ENCODE results near the gene HCN4.

HCN4 gene

DNA sequence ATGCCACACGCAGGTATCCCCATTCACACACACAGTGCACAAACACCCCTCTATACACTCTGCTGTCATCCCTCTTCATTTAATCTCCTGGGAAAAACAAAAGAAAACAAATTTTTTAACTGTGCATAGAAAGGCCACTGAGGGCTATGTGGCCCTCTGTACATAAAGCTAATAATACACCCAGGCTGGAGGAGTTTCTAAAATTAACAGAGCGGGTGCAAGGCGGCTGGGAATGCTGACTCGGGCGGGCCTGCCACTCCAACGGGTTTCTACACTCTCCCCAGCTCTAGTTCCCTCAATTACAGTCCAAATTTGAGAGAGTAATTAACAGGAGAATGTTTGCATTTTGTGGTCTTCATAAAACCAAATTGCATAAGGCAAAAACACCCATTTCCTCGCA is 23.1 kb downstream of the HCN4 start:
- no peak for DNase-seq (ENCODE audit: low read depth)

DNA sequence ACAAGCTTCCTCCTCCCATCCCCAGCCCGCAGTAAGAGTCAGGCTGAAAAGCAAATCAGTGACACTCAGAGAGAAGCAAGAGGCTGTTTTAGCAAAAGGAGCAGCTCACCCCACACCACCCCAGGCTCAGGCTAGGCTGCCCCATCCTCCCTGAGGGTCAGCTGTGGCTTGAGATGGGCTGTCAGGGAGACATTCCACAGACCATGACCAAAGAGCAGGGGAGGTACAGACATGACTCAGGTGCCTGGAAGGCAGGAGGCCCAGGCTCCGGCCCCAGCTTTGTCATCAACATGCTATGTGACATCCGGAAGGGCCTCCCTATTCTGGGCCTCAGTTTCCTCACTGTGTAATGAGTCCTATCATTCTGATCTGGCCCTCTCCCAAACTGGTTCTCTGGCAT is 24.7 kb downstream of the HCN4 start:
- no peak for DNase-seq (ENCODE audit: low read depth)

DNA sequence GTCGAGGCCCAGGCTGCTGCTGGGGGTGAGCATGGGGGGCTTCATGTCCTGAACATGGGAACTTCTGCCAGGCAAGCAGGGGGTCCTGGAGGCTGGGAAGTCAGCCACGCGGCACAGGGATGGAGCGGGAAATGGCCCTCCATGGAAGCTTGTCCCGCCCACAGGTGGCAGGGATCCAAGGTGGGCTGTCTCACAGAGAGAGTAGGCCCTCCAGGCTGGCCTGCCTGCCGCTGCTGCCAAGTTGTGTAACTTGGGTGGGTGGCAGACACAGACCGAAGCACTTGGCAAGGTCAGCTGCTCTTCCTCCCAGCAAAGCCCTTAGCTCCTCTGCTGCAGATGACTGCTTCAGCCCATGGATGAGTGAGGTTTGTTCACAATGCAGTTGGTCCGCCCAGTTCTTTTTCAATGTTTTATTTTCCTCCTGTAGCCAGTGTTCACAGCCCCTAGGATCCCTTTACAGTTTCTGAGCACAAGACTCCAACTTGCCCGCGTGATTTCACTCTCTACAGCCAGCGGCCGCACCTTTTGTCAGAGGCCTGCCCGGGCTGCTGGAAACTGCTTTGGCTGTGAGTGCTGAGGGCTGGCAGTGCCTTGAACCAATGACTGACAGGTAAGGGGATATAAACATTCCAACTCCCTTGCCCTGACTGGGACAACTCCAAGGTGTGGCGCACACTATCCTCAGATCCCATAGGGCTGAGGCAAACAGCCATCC is 26.7 kb downstream of the HCN4 start:
- no peak for DNase-seq (ENCODE audit: low read depth)

DNA sequence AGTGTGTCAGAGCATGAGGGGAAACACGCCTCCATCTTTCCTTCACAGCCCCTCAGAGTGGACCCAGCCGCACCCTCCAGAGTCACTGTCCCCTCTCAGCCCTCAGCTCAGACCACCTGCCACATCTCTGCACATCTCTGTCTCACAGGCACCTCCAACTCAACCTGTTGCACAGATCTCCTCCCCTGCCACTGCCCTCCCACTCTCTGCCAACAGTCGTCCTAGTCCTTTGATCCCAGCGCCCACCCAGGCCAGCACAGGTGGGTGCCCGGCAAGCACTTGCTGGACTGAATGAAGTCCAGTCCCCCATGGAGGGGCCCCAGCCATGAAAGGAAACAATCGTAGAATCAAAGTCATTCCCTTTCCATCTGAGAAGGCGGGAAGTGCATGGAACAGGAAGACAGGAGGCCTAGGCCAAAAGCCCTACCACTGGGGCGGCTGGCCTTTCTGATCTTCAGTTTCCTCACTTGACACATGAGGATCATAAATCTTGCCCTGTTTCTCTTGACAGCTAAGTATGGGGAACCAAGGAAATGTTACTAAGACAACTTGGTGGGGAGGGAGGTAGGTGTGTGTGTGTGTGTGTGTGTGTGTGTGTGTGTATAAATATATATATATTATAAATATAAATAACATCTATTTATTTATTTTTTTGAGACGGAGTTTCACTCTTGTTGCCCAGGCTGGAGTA is 28.1 kb downstream of the HCN4 start:
- no peak for DNase-seq (ENCODE audit: low read depth)

DNA sequence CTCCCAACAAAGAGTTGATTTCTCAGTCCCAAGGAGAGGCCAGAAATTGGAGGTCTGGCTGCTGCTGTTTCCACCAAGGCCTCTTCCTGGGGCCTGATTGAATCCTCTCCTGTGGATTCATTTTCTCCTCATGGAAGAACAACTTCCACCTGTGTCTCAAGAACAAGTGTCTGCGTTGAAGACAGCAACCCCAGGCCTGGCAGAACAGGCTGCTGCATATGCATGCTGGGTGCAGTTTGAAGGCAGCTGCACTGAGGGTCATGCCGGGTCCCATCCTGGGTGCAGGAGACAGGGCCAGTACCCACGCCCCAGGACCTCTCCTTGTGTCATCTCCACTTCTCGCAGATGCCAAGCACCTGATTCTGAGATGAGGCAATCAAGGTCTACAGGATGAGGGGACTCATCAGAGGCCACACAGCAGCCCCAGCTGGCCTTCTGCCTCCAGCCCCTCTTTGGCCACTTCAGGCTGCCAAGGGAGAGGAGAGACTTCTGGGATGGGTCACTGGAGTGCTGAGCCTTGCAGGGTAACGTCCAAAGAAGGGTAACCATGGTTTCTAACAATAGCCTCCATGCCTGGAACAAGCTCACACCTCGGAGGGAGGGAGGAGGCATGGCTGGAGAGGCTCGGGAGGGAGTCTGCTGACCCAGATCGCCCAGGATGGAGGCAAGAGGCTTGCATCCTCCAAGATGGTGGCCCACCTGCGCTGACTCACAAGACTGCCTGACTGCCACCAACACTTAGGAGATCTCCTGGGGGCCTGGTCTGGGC is 30.0 kb downstream of the HCN4 start:
- DNase-seq (ENCODE audit: low read depth): no peak

DNA sequence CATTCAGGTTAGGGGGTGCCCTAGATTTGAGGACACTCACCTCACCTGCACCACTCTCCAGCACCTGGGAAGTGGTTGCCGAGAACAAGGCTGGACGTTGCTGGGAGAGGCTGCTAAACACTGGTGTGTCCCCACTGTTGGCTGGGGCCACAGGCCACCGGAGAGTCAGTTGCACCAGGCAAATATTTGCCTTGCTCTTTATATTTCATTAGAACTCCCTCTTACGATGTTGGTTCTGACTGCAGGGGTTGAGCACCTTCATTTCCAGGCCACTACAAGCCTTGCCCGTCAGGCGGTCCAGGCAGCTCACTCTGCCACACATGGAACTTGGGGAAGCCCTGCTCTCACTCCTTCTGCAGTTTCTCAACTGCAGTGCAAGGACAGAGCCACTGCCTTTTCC is 30.7 kb downstream of the HCN4 start:
- no peak for DNase-seq (ENCODE audit: low read depth)

DNA sequence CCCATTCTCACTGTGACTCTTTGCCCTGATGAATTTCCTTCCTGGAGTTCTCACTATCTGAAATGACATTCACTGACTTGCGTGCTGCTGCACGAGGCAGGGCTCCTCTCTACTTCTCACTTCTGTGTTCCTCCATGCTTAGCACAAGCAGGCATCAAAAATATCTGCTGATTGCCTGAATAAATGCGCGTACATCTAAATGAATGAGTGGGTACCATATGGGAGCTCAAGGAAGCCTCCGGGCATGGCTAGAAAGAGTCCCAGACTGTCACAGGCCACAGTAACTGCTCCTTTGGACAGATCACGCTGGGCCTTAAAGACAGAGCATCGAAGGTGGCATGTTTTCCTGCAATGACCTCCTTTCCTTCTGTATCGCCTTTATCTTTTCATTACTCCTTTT is 31.6 kb downstream of the HCN4 start:
- no peak for DNase-seq (ENCODE audit: low read depth)

DNA sequence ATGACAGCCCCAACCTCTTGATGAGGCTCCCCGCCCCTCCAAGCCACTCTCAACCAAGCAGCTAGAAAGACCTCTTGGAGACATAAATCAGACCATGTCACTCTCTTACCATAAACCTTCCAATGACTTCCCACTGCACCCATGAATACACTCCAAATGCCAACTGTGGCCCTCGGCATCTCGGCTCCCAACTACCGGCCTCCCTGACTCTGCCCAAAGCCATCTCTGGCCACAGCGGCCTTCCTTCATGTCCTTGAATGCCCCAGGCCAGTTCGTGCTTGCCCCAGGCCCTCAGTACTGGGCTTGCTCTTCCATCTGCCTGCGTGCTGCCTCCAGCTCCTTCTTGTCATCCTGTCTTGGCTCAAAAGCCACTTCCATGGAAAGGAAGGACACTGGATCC is 32.0 kb downstream of the HCN4 start:
- no peak for DNase-seq (ENCODE audit: low read depth)

DNA sequence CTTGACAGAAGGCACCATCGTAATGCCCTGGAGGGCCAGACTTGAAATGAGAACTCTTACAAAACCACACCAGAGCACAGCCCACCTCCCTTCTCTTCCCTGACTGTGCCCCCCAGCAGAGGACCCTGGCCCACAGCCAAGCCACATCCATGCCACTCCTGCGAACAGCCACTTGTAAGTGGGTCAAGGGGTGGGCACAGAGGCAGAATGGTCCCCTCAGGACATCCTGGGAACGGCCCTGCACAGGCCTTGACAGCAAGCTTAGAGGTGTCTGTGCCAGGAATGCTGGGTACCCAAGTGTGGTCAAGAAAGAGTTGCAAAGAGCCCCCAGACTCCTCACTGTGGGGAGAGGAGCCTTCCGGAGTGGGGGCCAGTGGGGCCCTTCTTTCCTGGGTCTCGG is 33.3 kb downstream of the HCN4 start:
- no peak for DNase-seq (ENCODE audit: low read depth)

DNA sequence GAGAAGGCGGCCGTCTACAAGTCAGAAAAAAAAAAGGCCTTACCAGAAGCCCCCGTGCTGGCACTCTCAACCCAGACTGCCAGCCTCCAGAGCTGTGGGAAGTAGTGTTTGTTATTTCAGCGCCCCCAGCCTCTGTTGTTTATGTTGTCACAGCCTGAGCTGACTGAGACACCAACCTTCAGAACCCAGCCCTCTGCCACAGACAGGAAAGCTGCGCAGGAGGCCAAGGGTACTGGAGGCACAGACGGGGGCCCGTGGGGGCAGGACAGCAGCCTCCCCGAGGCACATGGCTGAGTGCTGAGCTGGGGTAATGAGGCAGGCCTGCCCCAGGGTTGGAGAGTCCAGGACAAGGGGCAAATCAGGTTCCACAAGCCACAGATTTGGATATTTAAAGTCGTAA is 33.7 kb downstream of the HCN4 start:
- DNase-seq (ENCODE audit: low read depth): no peak

DNA sequence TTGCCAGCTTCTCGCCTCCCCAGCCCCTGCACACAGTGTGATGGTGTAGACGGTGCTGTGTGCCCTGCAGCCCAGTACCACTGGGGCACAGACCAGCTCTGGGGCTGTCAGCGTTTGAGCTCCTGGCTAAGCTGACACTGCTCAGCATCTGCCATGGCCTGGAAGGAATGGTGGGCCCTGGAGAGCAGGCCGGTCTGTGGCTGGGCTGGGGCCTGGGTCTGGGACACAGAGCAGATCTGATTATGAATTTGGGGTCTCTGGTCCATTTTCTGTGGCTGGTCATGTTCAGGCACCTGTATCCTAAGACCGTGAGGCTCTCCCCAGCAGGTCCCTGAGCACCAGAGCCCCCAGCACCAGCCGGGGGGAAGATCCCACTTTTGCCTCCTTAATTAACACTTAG is 34.7 kb downstream of the HCN4 start:
- no peak for DNase-seq (ENCODE audit: low read depth)

DNA sequence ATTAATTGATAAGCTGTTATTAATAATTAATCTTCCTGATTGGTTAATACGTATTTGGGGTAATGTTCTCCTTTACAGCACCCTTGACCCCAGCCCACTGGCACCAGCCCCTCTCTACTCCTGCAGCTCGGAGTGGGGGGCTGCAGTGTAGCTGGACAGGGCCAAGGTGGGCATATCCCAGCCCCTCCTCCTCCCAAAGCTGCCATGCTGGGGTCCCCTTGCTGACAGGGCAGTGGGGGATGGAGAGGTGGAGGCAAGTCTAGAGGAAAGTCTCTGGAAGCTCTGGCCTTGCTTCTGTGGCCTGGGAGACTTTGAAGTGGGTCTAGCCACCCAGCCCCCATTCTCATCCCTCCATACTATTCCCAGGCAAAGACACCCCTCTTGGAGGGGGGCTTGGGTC is 35.8 kb downstream of the HCN4 start:
- no peak for DNase-seq (ENCODE audit: low read depth)

DNA sequence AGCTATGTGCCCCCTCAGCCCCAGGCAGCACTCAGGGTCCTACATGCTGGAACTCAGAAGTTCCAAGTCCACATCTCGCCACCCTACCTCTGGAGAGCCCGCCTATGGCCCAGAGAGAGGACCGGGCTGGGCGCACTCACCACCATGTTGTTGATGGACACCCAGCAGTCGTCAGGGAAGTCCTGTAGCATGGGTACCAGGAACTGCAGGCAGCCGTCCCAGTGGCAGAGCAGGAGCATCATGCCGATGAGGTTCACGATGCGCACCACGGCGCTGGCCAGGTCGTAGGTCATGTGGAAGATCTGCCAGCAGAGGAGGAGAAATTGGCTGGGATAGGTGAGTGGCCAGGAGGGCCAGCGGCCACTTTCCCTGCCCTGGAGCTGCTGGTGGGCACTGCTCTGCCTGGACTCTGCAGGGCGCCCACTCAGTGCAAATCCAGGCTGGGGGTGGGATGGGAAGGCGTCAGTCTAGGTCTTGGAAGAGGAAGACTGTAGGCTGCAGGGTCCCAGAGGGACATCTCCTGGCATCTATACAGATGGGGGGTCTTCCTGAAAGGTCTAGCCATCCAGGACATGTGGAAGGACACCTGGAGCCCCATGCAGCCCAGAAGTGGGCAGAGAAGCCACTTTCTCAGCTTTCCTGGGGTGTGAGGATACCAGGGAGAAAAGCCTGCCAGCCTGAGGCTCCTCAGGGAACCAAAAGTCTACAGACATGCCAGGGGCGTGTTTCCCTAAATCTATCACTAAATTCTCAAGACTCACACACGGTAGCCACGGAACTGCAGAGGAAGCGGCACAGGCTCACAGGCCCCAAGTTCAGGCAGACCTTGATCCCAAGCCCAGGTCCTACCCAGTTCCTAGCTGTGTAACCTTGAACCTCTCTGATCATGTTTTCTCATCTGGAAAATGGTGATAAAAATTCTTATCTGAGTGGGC is 36.5 kb downstream of the HCN4 start:
- DNase-seq (ENCODE audit: low read depth): no peak

DNA sequence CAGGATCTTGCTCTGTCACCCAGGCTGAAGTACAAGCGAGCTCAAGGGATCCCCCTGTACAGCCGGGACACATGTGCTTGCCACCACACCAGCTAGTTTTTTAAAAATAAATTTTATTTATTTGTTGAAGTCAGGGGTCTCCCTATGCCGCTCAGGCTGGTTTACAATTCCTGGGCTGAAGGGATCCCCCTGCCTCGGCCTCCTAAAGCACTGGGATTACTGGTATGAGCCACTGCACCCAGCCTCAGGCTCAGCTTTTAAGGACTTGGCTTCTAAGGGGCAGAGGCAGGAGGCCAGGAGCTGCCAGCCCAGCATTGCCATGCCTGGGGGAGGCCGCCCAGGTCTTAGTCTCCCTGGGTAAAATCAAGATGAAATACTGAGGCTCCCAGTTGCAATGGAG is 37.3 kb downstream of the HCN4 start:
- DNase-seq (ENCODE audit: low read depth): no peak

DNA sequence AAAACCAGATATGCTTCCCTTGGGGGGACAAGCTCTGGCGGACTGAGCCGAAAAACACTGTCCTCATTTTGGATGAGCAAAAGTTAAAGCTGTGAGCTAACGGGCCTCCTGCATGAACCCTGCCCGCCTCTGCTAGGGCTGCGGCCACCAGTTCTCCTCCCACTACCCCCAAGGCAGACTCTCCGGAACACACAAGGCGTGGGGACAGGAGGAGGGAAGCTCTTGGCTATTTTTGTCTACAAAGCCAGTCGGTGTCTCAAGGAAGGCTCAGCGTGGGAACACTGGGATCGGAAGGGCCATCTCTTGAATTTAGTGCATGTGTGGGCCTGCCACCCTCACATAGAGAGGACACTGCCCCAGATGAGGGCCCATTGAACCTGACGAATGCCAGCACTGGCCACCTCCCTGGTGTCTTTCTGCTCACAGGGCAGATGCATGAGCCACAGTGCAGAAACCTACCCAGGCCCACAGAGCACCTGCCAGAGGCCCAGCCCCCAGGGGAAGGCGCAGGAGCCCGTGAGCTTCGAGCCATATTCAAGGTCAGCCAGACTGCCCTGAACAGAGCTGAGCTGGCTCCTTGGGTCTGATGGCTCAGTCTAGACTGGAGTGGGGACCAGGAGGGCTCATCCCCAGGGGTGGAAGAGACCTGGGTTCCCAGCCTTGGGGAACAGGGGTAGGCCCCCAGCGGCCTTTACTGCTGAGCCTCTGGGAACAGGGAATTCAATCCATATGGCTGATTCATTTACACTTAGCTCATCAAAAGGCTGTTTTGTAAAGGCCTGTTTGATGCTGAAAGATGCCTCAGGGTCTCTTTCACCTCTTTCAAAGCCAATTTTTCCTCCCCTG is 38.3 kb downstream of the HCN4 start:
- no peak for DNase-seq (ENCODE audit: low read depth)

DNA sequence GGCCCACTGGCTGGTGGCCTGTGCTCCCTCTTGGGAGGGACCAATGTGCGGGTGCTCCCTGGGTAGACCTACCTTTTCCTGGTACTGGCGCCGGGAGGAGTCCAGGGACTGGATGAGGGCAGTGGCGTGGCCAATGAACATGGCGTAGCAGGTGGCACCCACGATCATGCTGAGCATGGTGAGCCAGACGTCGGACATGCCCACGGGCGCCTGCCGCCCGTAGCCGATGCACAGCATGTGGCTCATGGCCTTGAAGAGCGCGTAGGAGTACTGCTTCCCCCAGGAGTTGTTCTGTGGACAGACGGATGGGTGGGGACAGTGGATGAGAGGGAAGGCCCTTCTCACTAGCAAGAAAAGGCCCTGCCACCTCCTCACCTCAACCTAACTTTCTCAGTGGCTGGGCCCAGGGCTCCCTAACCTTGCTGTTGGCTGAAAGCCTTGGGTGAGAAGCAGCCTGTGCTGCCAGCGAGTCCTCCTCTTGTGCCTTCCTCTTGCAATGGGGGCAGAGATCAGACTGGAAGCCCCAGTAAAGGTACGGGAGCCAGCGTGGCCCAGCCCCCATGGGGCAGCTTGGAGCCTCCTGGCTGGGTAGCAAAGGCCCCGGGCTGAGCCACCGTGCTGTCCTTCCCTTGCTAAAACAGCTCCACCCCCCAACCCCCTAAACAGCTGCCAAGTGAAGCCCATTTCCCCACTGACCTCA is 39.1 kb downstream of the HCN4 start:
- no peak for DNase-seq (ENCODE audit: low read depth)

DNA sequence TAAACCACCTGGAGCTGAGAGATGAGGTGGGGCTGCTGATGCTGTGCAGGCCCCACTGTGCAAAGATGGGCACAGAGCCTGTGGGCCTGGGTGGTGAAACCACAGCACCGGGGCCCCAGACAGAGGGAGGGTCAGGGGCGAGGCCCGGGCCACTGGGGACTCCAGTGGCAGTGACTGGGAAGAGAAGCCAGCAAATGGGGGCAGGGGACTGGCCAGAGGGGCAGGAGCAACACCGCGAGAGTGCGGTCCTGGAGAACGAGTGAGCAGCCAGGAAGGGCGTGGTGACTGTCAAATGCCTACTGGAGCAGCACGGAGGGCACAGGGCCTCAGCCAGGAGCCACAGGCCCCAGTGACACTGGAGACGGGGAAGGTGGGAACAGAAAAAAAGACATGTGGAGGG is 39.8 kb downstream of the HCN4 start:
- DNase-seq (ENCODE audit: low read depth): no peak

DNA sequence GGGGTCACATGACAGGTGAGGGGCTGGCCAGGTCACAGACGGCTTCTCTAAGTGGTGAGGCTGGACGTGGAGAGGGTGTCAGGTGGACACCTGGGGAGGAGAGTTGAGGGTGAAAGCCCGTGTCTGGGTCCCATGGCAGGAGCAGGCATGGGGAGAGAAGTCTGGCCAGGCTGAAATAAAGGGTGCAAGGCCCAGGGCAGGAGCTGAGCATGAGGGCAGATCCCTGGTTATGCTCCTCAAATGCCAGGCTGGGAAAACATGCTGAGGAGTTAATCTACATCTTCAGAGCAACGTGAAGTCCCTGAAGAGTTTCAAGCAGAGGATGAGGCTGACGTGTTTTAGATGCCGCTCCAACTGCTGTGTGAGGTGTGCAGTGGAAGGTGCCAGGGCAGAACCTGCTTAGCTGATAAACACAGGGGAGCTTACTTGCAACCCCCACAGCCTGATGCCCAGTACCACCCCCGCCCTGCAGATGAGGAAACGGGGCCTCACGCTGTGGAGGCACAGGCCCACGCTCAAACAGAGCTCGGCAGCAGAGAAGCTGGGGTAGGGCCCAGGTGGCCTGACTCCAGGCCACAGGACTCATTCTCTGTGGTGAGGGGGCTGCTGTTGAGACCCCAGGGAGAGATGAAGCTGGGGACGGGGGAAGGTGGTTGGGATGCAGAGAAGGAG is 40.5 kb downstream of the HCN4 start:
- no peak for DNase-seq (ENCODE audit: low read depth)

DNA sequence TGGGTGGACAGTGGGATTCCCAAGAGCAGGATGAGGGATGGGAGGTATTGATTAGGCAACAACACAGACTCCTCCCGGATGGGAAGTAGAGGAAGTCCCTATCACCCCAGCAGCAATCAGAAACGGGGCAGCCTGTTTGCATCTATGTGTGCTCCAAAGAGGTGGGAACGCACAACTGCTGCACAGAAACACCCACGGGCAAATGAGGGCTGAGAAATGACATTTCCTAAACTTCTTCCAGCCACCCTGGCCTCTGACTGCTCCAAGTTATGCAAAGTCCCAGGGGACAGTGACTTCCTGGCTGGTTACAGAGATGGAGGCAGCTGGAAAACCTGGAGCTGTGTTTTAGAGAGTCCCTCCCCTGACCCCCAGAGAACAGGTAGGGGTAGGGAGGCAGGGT is 42.6 kb downstream of the HCN4 start:
- DNase-seq (ENCODE audit: low read depth): no peak

All from stimulated activated CD8-positive, alpha-beta memory T cell treated with anti-CD3 and anti-CD28 coated beads, Interleukin-15, amount 100 ng/mL, for 1 hour (primary cell).